HG02970 (cell line): ENCODE results near the gene SFRP2.

Source experiments
- ATAC-seq: cut with Tn5 transposase; IDR thresholded peaks from one replicate; pipeline ENCODE4 v1.9.1; 2021; ENCODE audit warnings: mild to moderate bottlenecking, moderate library complexity, moderate number of reproducible peaks; ENCODE audit not compliant: unreplicated experiment, low FRiP score

SFRP2 gene

DNA sequence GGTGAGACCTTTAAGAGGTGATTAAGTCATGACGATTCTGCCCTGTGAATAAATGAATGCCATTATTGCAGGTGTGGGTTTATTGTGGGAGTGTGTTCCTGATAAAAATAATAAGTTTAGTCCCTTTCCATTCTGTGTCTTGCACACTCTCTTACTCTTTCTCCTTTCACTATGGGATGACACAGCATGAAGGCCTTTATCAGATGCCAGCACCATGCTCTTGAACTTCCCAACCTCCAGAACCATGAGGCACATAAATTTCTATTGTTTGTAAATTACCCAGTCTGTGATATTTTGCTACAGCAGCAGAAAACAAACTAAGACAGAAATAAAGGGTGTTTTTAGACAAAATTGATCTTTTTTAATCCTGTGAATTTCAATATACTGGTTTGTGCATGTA, 10.5 kb downstream of the SFRP2 start:
- ATAC-seq = no peak

DNA sequence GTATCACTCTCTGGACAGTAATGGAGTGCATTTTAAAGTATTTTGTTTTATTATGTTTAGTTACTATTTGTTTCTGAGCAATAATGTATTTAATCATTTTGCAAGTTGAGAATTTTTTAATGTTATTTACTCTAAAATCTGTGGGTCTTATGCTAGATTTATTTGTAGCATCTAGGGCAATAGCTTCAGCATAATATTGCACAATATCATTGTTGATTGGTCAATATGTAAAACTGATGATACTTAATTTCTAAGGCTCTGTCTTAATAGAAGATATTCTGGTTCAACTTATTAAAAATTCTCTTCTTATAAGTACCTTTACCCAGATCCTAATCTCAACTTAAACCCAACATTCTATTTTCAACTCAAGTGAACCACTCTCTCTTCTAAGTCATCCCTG, 11.5 kb downstream of the SFRP2 start:
- no peak for ATAC-seq

DNA sequence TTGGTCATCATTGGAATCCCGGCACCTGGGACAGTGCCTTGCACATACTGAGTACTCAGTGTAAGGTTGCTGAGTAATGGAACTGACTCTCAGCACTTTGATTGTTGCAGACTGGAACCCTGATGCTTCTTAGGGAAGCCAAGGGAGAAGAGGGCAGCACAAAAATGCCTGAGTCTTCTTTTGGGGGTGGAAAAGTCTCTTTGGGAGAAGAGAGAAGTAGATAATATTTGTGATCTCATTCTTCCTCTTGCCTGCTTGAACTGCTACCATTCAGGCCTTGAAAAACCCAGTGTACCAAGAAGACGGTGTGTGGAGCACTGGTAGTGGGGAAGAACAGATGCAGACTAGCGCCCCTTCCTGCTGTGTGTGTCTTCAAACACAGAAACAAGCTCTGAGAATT, 12.3 kb downstream of the SFRP2 start:
- ATAC-seq = no peak

DNA sequence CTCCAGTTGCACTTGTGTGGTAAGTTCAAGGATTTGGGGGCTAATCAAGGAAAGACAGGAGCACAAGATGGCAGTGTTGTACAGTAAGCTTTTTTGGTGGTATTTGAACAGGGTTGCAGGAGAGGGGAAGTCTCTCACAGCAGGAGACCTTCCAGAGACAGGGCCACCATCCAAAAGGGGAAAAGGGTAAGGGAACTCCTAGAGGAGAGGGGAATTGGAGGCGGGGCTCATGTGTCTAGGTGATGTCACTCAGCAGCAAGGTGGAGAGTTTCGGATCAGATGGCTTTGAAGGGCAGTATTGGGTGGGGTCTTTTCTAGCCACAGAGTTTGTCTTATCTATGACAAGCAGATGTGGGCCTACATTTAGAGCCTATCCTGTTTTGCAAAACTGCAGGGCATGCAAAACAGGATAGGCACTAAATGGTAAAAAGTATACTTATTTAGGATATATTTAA, 15.6 kb downstream of the SFRP2 start:
- ATAC-seq = no peak

DNA sequence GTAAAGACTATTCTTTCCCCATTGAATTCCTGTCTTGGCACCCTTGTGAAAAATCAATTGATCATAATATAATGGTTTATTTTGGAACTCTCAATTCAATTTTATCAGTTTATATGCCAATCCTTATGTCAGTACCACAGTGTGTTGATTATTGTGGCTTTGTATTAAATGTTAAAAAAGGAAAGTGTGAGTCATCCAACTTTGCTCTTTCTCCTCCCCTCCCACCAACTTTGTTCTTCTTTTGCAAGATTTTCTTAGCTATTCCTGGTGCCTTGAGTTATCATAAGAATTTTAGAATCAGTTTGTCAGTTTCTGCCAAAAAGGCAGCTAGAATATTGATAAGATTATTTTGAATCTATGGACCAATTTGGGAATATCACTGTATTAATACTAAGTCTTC, 17.8 kb downstream of the SFRP2 start:
- no peak for ATAC-seq

DNA sequence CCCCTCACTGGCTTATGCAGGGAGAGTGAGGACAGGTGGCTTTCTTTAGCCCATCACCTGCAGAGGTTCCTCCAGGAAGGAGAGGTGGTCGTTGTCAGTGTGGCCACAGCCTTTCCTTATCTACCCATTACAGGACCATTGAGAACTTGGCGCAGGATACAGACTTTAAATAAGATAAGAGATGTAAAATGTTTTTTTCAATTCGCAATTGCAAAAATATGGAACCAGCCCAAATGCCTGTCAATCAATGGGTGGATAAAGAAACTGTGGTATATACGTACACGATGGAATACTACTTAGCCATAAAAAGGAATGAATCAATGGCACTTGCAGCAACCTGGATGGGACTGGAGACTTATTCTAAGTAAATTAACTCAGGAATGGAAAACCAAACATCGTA, 22.1 kb downstream of the SFRP2 start:
- ATAC-seq = no peak

DNA sequence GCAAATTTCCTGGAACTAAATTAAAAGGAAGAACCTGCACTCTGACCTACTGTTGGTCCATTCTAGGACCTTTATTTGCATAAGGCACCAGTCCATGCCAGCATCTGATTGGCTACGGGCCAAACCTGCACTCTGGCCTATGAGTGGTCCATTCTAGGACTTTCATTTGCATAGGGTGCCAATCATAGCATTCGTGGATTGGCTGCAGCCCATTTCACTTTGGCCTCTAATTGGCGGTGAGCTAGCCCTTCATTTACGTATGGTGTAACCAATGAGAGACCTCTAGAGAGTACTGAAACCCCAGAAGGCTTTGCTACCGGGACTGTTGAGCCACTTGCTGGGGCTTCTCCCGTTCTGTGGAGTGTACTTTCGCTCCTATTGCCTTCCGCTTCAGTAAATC, 23.0 kb downstream of the SFRP2 start:
- no peak for ATAC-seq

DNA sequence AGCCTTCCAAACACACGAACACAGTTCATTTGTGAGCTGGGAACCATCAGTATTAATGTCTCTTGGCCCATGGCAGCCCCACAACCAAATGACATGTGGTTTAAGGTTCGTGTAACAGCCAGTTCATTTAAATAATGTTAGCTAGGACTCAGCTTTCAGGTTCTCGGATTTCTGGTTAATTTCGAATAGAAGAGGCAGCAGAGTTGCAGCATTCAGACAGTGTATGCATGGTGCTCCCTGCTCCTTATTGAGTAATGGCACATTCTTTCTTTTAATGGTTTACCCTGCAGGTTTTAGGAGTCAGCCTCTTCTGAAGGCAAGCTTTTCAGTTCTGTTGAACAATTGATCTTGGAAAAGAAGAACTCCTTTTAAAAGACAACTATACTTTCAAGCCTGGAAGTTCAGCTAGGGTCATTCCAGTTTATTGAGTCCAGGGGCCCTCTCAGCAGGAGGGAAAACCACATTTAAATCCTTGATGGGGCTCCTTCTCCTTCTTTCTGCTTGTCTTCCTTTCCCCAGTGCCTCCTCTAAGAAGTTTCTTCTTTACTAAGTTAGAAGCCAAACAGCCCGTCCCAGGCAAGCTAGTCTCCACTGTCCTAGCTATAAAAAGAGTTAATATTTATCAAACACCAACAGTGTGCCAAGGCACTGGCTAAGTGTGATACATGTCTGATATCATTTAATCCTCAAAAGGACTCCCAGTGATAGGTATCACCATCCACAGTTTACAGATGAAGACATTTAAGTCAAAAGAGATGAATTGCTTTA, 24.1 kb downstream of the SFRP2 start:
- ATAC-seq = no peak

DNA sequence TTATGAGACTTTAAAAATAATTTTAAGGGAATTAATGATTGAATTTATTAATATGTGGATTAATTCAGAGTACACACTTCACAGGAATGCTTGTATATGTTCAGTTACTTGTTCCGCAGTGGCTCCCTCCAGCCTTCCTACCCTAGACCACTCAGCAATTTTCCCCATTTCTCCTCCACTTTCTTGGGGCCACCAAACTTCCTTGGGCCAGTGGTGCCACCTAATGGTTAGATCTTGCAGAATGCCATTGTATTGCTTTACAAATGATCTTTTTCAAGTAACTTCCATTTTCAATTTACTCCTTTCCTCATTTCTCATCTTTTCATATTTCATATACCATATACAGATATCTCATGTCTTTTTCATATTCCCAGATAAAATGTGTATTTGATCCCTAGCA, 25.5 kb downstream of the SFRP2 start:
- no peak for ATAC-seq

DNA sequence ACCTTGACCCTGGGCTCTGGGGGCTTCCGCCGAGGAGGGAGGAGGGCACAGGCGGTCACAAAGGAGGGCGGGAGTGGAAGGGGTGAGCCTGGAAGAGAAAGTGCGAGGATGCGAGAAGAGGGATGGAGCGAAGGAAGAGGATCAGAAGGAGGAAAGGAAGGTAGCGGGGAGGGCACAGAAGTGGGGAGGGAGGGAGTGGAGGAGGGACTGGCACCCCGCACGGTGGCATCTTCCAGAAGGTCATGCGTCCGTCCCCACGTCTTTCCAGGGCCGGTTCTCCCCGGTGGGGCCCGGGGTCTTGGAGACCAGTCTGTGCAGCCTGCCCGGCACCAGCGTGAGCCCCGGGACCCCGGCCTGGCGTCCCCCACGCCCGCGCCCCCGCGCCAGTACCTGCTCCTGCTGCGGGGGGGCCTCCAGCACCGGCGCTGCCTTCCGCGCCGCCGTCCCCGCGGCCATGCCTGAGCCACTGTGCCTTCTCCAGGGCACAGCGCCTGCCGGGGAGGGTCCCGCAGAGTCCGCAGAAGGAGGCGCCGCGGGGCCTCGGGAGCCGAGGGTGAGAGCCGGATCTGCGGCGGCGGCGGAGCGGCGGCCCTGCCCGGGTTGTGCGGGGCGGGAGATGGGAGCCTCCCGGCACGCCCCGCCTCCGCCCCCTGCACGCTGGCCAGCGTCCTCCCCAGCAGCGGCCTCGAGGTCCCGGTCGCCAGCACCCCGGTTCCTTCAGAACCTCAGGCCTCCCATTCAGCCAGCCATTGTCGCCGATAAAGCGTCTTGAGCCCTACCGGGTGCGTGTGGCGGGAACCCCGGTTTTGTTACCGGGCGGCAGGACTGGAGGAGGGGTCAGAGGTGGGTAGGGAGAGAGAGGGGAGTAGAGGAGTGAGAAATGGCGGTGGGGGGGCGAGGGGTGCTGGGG, 29.2 kb downstream of the SFRP2 start, which contains the start of gene RNF175:
Gene RNF175 (minus strand): TSS at position 618 of the 910 bp plus-strand sequence. CDS start 162 bp downstream, at position 456.
- no peak for ATAC-seq

DNA sequence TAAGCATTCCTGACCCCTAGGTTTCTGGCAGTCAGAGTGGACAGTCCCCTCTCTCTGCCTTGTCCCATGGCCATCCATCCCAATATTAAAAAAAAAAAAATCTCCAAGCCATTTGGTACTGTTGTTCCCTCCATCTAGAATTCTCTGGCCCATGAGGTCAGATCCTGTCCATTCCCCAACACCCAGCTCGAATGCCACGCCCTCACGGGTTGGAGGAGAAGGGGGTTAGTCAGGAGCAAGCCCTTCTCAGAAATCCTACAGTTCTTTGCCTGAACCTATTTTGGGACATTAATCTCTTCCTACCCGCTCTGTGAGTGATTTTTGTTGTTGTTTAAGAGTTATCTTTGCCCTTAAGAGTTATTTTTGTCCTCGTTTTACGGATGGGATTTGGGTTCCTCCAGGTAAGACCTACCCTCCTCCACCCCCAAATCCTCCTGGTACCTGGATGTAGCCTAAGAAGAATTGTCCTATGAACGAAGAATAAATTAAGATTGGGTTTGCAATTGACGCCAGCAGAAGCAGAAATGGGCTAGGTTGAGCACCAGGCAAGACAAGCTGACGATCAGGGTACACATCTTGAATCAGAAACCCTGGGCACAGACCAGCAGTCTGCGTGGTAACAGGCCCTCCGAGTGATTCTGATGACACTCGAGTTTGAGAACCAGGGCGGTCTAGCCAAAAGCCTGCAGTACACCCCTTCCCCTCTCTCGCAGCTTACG, 30.0 kb downstream of the SFRP2 start:
- ATAC-seq = no peak

DNA sequence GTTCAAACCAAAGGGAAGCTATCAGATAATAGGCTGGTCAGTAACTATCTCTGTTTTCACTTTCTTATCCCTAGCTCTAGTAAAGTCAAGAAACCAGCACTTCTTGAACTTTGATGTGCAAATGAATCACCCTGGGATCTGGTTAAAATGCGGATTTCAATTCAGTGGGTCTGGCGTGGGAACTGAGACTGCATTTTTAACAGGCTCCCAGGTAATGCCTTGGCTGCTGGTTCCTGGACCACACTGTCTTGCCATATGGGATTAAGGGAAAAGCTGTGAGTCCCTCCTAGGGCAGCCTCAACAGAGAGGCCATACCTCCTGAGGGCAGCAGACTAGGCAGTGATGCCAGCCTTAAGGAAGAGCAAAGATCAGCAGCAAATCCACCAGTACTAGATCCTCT, 30.7 kb downstream of the SFRP2 start:
- no peak for ATAC-seq

DNA sequence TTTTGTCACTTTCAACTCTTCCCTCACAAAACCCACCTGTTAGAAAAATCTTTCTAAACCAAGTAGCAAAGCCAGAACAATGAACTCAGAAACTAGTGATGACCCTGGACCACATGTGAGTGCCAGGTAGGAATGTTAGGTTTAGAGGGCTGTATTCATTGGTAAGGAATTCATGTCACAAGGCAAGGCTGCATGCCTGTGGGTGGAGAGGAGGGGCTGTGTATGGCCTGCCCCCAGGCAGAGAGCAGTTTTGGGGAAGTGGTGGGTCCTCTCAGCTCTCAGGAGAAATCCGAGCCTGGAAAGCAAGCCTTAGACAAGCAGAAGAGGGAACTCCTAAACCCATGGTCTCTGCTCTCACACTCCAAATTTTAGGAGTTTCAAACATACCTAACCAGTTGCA, 31.5 kb downstream of the SFRP2 start:
- no peak for ATAC-seq

DNA sequence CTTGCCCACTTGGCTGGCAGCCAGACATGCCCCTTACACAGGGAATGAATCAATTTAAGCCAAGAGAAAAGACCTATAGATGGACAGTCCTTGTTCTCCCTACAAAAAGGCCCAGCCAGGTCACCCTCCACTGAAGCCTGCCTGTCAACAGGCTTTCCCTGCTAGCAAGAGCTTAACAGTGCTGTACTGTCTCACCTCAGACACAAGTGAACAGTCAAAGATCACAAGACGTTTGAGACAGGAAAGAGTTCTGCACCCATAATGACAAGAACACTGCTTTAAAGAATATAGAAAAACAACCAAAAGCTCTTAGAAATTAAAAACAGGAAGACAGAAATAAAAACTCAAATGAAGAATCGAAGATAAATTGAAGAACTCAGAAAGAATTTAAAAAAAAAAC, 33.7 kb downstream of the SFRP2 start:
- no peak for ATAC-seq

DNA sequence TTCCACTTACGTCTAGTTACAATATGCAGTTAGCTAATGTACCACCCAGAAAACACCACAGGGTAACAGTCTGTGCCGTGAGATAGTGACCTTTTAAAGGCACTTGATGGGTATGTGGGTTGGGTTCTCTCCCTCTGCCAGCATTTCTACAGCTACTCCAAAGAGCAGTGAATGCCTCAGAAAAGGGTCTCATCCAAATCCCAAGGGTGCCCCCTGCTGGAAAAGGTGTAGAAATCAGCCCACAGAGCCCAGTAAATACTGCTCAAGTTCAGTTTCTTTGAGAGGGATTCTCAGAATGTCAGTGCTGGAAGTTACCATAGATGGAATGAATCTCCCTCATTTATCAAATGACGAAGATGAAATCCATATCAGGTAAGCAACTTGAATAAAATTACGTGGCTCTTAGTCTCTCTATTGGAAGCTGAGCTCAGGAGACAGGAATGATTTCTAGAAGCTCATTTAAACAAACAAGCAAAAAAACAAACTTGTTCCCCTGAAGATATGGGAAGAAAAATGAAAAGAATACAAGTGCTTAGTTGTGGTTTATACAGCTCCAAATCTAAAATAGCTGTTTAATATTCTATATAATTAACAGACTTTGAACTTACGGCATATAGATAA, 38.6 kb downstream of the SFRP2 start:
- ATAC-seq = no peak

DNA sequence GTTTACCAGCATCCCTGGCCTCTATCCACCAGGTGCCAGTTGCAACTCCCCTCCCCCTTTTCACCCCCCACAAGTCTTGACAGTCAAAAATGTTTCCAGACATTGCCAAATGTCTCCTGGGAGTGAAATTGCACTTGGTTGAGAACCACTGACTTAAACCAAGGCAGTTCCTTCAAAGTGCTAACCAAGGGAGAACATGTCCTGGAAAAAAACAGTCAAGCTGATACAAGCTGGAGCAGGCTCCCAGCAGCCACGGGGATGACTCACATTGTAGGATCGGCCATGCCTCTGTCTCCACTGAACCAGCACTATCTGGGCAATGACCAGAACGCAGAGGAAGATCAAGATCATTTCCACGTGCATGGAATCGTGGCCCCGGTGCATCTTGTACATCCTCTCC, 40.5 kb downstream of the SFRP2 start:
- ATAC-seq = no peak

DNA sequence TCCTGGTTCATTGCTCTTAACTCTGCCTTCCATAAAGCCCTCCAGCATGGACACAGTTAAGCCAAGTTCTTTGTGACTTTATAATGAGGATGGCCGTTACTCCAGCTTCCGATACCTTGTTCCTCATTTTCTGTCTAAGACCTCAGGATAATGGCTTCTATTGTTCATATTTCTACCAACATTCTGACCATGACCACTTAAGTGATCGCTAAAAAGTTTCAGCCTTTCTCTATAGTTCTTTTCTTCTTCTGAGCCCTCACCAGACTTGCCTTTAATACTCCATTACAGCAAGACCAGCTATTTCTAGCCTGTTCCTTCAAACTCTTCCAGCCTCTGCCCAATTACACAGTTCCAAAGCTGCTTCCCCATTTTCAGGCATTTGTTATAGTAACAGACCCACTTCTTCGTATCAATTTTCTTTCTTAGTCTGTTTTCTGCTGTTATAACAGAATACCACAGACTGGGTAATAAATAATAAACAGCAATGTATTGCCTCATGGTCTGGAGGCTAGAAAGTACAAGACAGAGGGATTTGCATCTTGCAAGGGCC, 41.4 kb downstream of the SFRP2 start:
- no peak for ATAC-seq

DNA sequence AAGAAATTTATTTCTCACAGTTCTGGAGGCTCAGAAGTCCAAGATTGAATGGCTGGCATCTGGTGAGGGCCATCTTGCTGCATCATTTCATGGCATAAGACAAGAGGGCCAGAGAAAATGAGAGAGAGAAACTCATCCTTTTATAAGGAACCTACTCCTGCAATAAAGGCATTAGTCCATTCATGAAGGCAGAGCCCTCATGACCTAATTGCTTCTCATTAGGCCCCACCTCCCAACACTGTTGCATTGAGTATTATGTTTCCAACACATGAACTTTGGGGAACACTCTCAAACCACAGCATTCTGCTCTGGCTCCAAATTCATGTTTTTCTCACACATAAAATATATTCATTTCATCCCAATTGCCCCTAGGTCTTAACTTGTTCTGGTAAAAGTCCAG, 43.2 kb downstream of the SFRP2 start:
- no peak for ATAC-seq

DNA sequence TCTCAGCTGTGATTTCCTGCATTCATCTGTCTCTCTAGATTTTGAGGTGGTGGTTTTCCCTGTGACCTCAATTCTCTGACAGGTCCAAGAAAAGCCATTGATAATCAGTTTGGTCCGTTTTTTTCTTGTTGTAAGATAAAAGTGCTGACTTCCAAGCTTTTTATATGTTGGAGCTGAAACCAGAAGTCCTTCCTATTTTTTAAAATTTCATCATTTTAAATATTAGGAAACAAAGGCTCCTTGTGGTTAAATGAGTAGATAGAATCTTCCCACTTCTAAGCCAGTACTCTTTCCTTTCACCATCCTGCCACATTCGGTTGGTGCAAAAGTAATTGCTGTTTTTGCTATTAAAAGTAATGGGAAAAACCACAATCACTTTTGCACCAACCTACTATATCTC, 47.3 kb downstream of the SFRP2 start:
- no peak for ATAC-seq

DNA sequence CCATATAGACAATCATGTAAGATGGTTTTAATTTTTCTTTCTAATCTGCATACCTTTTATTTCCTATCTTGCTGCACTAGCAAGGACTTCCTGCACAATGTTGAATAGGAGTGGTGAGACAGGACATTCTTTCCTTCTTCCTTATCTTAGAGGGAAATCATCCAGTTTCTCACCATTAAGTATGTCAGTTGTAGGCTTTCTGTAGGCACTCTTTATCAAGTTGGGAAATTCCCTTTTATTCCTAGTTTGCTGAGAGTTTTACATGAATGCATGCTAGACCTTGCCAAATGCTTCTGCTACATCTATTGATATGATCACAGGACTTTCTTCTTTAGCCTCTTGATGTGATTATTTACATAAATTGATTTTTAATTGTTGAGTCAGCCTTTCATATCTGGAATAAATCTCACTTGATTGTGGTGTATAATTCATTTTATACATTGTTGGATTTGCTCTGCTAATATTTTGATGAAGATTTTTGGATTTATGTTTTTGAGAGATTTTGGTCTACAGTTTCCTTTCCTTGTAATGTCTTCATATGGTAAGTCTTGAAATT, 52.9 kb downstream of the SFRP2 start:
- ATAC-seq = no peak
